ENCODE results near the gene CACYBP. TPM values are rescaled to one million over a fixed set of nuclear protein-coding genes. Genes with fewer than 3 reads are reported as not detected.

CACYBP gene
- total and polyA plus RNA-seq, 2 donors (not counting 3 experiments of a cell fraction or from before 2014, with no cell fraction given): 29.5 to 149 TPM

DNA sequence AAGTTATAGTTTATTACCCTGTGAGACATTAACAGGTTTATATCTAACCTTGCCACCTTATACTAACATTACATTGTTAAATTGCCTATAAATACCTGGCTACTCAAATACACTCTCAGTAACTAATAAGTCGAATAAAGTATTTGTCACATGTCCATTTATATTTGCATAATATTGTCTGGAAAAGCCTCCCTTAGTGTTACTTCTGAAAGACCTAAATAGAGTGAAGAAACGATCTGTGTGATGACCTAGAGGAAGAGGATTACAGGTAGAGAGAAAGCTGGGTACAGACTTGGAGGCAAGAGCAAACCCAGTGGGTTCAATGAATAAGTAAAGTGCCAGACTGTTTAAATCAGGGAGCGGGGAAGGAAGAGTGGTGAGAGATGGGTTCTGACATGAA, 2.7 kb upstream of the CACYBP start:
- H4K20me1 ChIP-seq (replicated peaks; ENCODE audit: control insufficient read depth, extremely low read depth, insufficient read depth, low read length): no peaks in the 10 kb centered on the region
- H3K4me2 ChIP-seq (ENCODE audit: insufficient read depth, low read length): peak overlapping the region; percentile 47
- no peaks in the 10 kb centered on the region for H3K9me1 ChIP-seq (replicated peaks; ENCODE audit: control insufficient read depth, extremely low read depth, insufficient read depth, low read length)
- no peak overlapping the region for H3K9ac ChIP-seq (replicated peaks; ENCODE audit: extremely low read depth, insufficient read depth, low read length)
- DNase-seq (ENCODE audit: low read depth, low spot score) (no peak), FAIRE-seq (no peak)
- no peaks in the 10 kb centered on the region for H3K36me3 ChIP-seq (ENCODE audit: control insufficient read depth in 2 of 2, extremely low read depth in 1 of 2, insufficient read depth in 2 of 2, low read length in 2 of 2)
- no peak overlapping the region for H3K27ac ChIP-seq (ENCODE audit: insufficient read depth, low read depth, low read length)
- H3K27me3 ChIP-seq (ENCODE audit: control insufficient read depth in 2 of 2, insufficient read depth in 2 of 2, low read length in 2 of 2): no peaks in the 10 kb centered on the region
- intact Hi-C loops (cut with micrococcal nuclease) (loop anchor here (5.0 kb wide), 1 partner anchor 1130 kb away; the partner anchor contains the start of genes GAS5 and ZBTB37), dilution Hi-C loops (cut with MboI; ENCODE audit: extremely low pct_ligation_motif_present, low sequenced_read_pairs) (no loop called here)
- no TSS peak for BruUV-seq (replicated peaks)
- H3K9me3 ChIP-seq (replicated peaks; ENCODE audit: control insufficient read depth, insufficient read depth, low read length): no peaks in the 10 kb centered on the region
- H2AFZ ChIP-seq (ENCODE audit: low read depth, low read length): no peak overlapping the region
- peaks cover 38% of the 10 kb centered on the region for H3K4me1 ChIP-seq (ENCODE audit: control insufficient read depth, extremely low read depth, insufficient read depth, low read length)
- TF ChIP-seq POLR2A (IDR thresholded peaks at IDR 0.05; ENCODE audit: low read depth, low read length) (no peak), POLR2AphosphoS5 (IDR thresholded peaks at IDR 0.05; ENCODE audit: insufficient read depth, low read depth, low read length) (no peak), JUN (IDR thresholded peaks at IDR 0.05; ENCODE audit: borderline replicate concordance, insufficient read depth, insufficient read length, low read depth) (no peak)
- H3K79me2 ChIP-seq (ENCODE audit: control insufficient read depth, insufficient read depth, low read length): peaks cover 21% of the 10 kb centered on the region
- POLR2A ChIA-PET: no interaction called here
- CTCF ChIA-PET: interaction anchor here (1.2 to 6.1 kb wide), 3 partner anchors 13 to 32 kb away, joined by 3 to 50 read pairs (median 3); no protein-coding TSS in a partner anchor
- no peak overlapping the region for H3K4me3 ChIP-seq (replicated peaks in 1 of 3; ENCODE audit: insufficient read depth in 1 of 3, low read depth in 1 of 3, low read length in 3 of 3)

DNA sequence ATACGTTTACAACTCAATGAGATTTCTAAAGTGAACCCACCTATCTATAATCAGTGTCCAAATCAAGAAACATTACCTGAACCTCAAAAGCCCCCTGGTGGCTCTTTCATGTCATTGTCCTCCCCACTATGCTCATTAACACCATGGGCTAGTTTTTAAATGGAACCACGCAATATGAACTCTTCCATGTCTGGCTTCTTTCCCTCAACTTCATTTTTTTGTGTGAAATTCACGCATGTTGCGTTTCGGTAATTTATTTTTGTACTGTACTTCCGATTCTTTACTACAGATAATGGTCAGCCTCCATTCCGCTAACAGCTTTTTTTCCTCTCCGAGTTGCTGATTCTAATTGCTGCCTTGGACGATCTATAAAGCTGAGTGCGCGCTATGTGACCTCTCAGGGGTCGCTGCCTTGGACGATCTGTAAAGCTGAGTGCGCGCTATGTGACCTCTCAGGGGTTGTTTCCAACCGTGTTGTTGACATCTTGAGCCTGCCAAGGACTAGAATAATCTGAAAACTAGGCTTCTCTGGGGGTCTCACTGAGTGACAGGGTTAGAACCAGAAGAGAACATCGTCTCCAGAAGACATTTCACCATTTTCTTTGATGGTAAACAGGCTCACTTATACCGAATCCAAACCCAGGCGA, 1.1 kb upstream of the CACYBP start:
- dilution Hi-C loops (cut with MboI; ENCODE audit: extremely low pct_ligation_motif_present, low sequenced_read_pairs) (no loop called here), intact Hi-C loops (cut with micrococcal nuclease) (loop anchor here (1.0 to 5.0 kb wide), 5 partner anchors 8 to 1131 kb away; partner anchors contain the start of genes GAS5, MRPS14 and ZBTB37)
- Histone ChIP-seq H3K9me3 (replicated peaks; ENCODE audit: control insufficient read depth, insufficient read depth, low read length) (no peaks in the 10 kb centered on the region), H3K4me3 (replicated peaks in 1 of 3; ENCODE audit: insufficient read depth in 1 of 3, low read depth in 1 of 3, low read length in 3 of 3) (peak overlapping the region in 2 of 3 experiments; percentile 67 to 95), H3K27me3 (ENCODE audit: control insufficient read depth in 2 of 2, insufficient read depth in 2 of 2, low read length in 2 of 2) (no peaks in the 10 kb centered on the region), H3K9ac (replicated peaks; ENCODE audit: extremely low read depth, insufficient read depth, low read length) (peak overlapping the region; percentile 96), H2AFZ (ENCODE audit: low read depth, low read length) (peak overlapping the region; percentile 18), H4K20me1 (replicated peaks; ENCODE audit: control insufficient read depth, extremely low read depth, insufficient read depth, low read length) (peaks cover 3% of the 10 kb centered on the region), H3K36me3 (ENCODE audit: control insufficient read depth in 2 of 2, extremely low read depth in 1 of 2, insufficient read depth in 2 of 2, low read length in 2 of 2) (no peaks in the 10 kb centered on the region), H3K4me1 (ENCODE audit: control insufficient read depth, extremely low read depth, insufficient read depth, low read length) (peaks cover 38% of the 10 kb centered on the region), H3K9me1 (replicated peaks; ENCODE audit: control insufficient read depth, extremely low read depth, insufficient read depth, low read length) (no peaks in the 10 kb centered on the region), H3K27ac (ENCODE audit: insufficient read depth, low read depth, low read length) (peak overlapping the region; percentile 90), H3K4me2 (ENCODE audit: insufficient read depth, low read length) (peak overlapping the region; percentile 84), H3K79me2 (ENCODE audit: control insufficient read depth, insufficient read depth, low read length) (peaks cover 38% of the 10 kb centered on the region)
- DNase-seq (ENCODE audit: low read depth, low spot score) (peak; percentile 59), FAIRE-seq (peak; percentile 4)
- BruUV-seq (replicated peaks): no TSS peak
- POLR2A ChIA-PET: interaction anchor here (0.5 to 3.0 kb wide), 2 partner anchors 25 to 241 kb away, joined by 5 to 20 read pairs; partner anchors contain the start of gene MRPS14
- CTCF ChIA-PET: interaction anchor here (0.7 to 6.1 kb wide), 10 partner anchors 9 to 229 kb away, joined by 3 to 50 read pairs (median 4); partner anchors contain the start of gene MRPS14
- TF ChIP-seq, protein P1, sequence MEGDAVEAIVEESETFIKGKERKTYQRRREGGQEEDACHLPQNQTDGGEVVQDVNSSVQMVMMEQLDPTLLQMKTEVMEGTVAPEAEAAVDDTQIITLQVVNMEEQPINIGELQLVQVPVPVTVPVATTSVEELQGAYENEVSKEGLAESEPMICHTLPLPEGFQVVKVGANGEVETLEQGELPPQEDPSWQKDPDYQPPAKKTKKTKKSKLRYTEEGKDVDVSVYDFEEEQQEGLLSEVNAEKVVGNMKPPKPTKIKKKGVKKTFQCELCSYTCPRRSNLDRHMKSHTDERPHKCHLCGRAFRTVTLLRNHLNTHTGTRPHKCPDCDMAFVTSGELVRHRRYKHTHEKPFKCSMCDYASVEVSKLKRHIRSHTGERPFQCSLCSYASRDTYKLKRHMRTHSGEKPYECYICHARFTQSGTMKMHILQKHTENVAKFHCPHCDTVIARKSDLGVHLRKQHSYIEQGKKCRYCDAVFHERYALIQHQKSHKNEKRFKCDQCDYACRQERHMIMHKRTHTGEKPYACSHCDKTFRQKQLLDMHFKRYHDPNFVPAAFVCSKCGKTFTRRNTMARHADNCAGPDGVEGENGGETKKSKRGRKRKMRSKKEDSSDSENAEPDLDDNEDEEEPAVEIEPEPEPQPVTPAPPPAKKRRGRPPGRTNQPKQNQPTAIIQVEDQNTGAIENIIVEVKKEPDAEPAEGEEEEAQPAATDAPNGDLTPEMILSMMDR (IDR thresholded peaks at IDR 0.05; ENCODE audit: extremely low read depth in 1 of 2, insufficient read depth in 1 of 2, low read depth in 1 of 2, low read length in 2 of 2): peak; percentile 52 to 55
- TF ChIP-seq GATA2 (IDR thresholded peaks at IDR 0.05; ENCODE audit: insufficient read depth, insufficient read length, low read depth, low read length) (peak; percentile 38), EZH2 (IDR thresholded peaks at IDR 0.05; ENCODE audit: borderline replicate concordance, low read depth, low read length, severe bottlenecking) (no peak), MYC (IDR thresholded peaks at IDR 0.05; ENCODE audit: low read depth, low read length) (no peak), JUN (IDR thresholded peaks at IDR 0.05; ENCODE audit: borderline replicate concordance, insufficient read depth, insufficient read length, low read depth) (no peak), MAX (IDR thresholded peaks at IDR 0.05; ENCODE audit: insufficient read depth, insufficient read length) (no peak), POLR2A (IDR thresholded peaks at IDR 0.05; ENCODE audit: low read depth, low read length) (no peak)
